Sigmoid colon (tissue), 7 donors: ENCODE results near the gene LDB2. TPM values are rescaled to one million over a fixed set of nuclear protein-coding genes. Genes with fewer than 3 reads are reported as not detected.

ENCODE experiments used
- DNase-seq: peaks from one replicate; pipeline ENCODE4 v3.0.0-alpha.2; 2019
- H3K27ac ChIP-seq, 4 donors: fragments of 200-600 bp; sonication (generic); one replicate each; pipeline ENCODE4 v1.5.1; 2016 to 2019; ENCODE audit warnings: mild to moderate bottlenecking in 1 of 4
- H3K27me3 ChIP-seq, 3 donors: fragments of 200-600 bp; sonication (generic); one replicate each; pipeline ENCODE4 v1.5.1; 2019; ENCODE audit warnings: mild to moderate bottlenecking in 1 of 3
- H3K36me3 ChIP-seq, 4 donors: fragments of 200-600 bp; sonication (generic); one replicate each; pipeline ENCODE4 v1.5.1; 2016 to 2019
- H3K4me1 ChIP-seq, 4 donors: fragments of 200-600 bp; sonication (generic); one replicate each; pipeline ENCODE4 v1.5.1; 2017 to 2019
- H3K4me3 ChIP-seq, 4 donors: fragments of 200-600 bp; sonication (generic); one replicate each; pipeline ENCODE4 v1.5.1; 2017 to 2019; ENCODE audit warnings: mild to moderate bottlenecking in 2 of 4, moderate library complexity in 1 of 4
- H3K9me3 ChIP-seq, 4 donors: fragments of 200-600 bp in 3 of 4; sonication (generic) in 3 of 4; one replicate each; pipeline versions ENCODE4 v1.5.1 to v1.6.1; 2013 to 2019
- CTCF ChIP-seq, 4 experiments: fragments of 450-650 bp in 3 of 4; fragments of 200-600 bp in 1 of 4; IDR thresholded peaks; one replicate each; pipeline ENCODE4 v1.5.1; 2016 to 2019; ENCODE audit warnings: antibody characterized with exemption in 4 of 4, mild to moderate bottlenecking in 3 of 4, moderate library complexity in 2 of 4
- EP300 ChIP-seq, 4 donors: sonication (generic); formaldehyde crosslinking; IDR thresholded peaks; one replicate each; pipeline ENCODE4 v1.6.1; 2017; ENCODE audit warnings: antibody characterized with exemption in 4 of 4
- POLR2A ChIP-seq, 2 donors: fragments of 450-650 bp; IDR thresholded peaks; one replicate each; pipeline ENCODE4 v1.6.1; 2016; ENCODE audit warnings: antibody characterized with exemption in 2 of 2, mild to moderate bottlenecking in 2 of 2, moderate library complexity in 2 of 2
- POLR2AphosphoS5 ChIP-seq, 4 donors: sonication (generic); formaldehyde crosslinking; IDR thresholded peaks; one replicate each; pipeline ENCODE4 v1.6.1; 2017; ENCODE audit warnings: antibody characterized with exemption in 4 of 4
- WGBS, 2 donors: extraction: QIAGEN DNeasy Blood & Tissue Kit; methylation state at CpG; one replicate each; pipeline ENCODE4 v1.1.7; 2013; 5-methylcytosine and 5-hydroxymethylcytosine counted together
- intact Hi-C: fragments of 100-400 bp; cut with DNase I; formaldehyde crosslinking; loops from one replicate; pipeline ENCODE4 v1.15.1; 2023
- polyA plus RNA-seq, 3 donors: library from polyadenylated mRNA; stranded (reverse); fragments of 200-250 nt; gene quantifications; one replicate each; pipeline ENCODE4 v1.2.3, GENCODE V29; 2013
- total RNA-seq, 4 donors: library from RNA; depleted of rRNA; stranded (reverse); fragments of >200 nt; gene quantifications; one replicate each; pipeline ENCODE4 v1.1.0, GENCODE V29; 2016
- donor health status: healthy with polysubstance abuse.
- donor health status: Bipolar disorder and iron deficiency.
- donor health status: healthy.

The LDB2 gene
- total and polyA plus RNA-seq, 7 donors = 2.1 to 28.5 (median 18.3) TPM

GRCh38 chr4:16865897-16866283 lies 32.6 kb downstream of the LDB2 start:
- TF ChIP-seq CTCF (IDR thresholded peaks at IDR 0.05) (no peak), POLR2A (IDR thresholded peaks at IDR 0.05) (no peak), EP300 (IDR thresholded peaks at IDR 0.05) (no peak)
- intact Hi-C loops = no loop called here
- Histone ChIP-seq H3K4me3 (no peak overlapping the region), H3K4me1 (no peaks in the 10 kb centered on the region), H3K27ac (no peak overlapping the region), H3K36me3 (no peaks in the 10 kb centered on the region), H3K9me3 (no peaks in the 10 kb centered on the region), H3K27me3 (no peaks in the 10 kb centered on the region)
- 80 to 81% methylated on average over 4 of the region's 4 CpGs for WGBS, 2 donors
- DNase-seq = no peak

- H3K9me3 ChIP-seq = no peaks in the 10 kb centered on the region
- peak overlapping the region in 1 of 4 donors; percentile 27 for H3K27ac ChIP-seq
- H3K4me3 ChIP-seq = no peak overlapping the region
- intact Hi-C loops = no loop called here
- DNase-seq = no peak
- H3K36me3 ChIP-seq = no peaks in the 10 kb centered on the region
- TF ChIP-seq POLR2A (IDR thresholded peaks at IDR 0.05) (no peak), EP300 (IDR thresholded peaks at IDR 0.05) (no peak), POLR2AphosphoS5 (IDR thresholded peaks at IDR 0.05) (no peak), CTCF (IDR thresholded peaks at IDR 0.05) (no peak)
- H3K27me3 ChIP-seq = no peaks in the 10 kb centered on the region
- H3K4me1 ChIP-seq = no peaks in the 10 kb centered on the region
- 72 to 75% methylated on average over 7 of the region's 7 CpGs for WGBS, 2 donors
Observed at GRCh38 chr4:16865209-16865896, 33.1 kb downstream of the LDB2 start.

GRCh38 chr4:16864199-16864598 lies 34.2 kb downstream of the LDB2 start:
- Histone ChIP-seq H3K9me3 (no peaks in the 10 kb centered on the region), H3K27me3 (no peaks in the 10 kb centered on the region), H3K4me1 (no peaks in the 10 kb centered on the region), H3K36me3 (no peaks in the 10 kb centered on the region), H3K4me3 (no peak overlapping the region), H3K27ac (no peak overlapping the region)
- 70 to 84% methylated on average over 2 of the region's 2 CpGs for WGBS, 2 donors
- intact Hi-C loops = no loop called here
- DNase-seq = no peak
- TF ChIP-seq POLR2AphosphoS5 (IDR thresholded peaks at IDR 0.05) (no peak), EP300 (IDR thresholded peaks at IDR 0.05) (no peak), CTCF (IDR thresholded peaks at IDR 0.05) (no peak), POLR2A (IDR thresholded peaks at IDR 0.05) (no peak)

- TF ChIP-seq EP300 (IDR thresholded peaks at IDR 0.05) (no peak), CTCF (IDR thresholded peaks at IDR 0.05) (no peak), POLR2A (IDR thresholded peaks at IDR 0.05) (no peak), POLR2AphosphoS5 (IDR thresholded peaks at IDR 0.05) (no peak)
- H3K9me3 ChIP-seq = no peaks in the 10 kb centered on the region
- DNase-seq = no peak
Observed at GRCh38 chr4:16862697-16863096, 35.7 kb downstream of the LDB2 start.

GRCh38 chr4:16860516-16860915 lies 37.9 kb downstream of the LDB2 start:
- Histone ChIP-seq H3K36me3 (no peaks in the 10 kb centered on the region), H3K27me3 (no peaks in the 10 kb centered on the region), H3K9me3 (no peaks in the 10 kb centered on the region), H3K27ac (no peak overlapping the region), H3K4me3 (no peak overlapping the region), H3K4me1 (no peaks in the 10 kb centered on the region)
- no peak for DNase-seq
- 51 to 90% methylated on average over 1 of the region's 1 CpG for WGBS, 2 donors
- intact Hi-C loops = no loop called here
- TF ChIP-seq EP300 (IDR thresholded peaks at IDR 0.05) = no peak
- TF ChIP-seq POLR2A (IDR thresholded peaks at IDR 0.05) = no peak
- no peak for TF ChIP-seq CTCF (IDR thresholded peaks at IDR 0.05)
- TF ChIP-seq POLR2AphosphoS5 (IDR thresholded peaks at IDR 0.05) = no peak

More at GRCh38 chr4:16862697-16863096, 35.7 kb downstream of the LDB2 start:
- no peak overlapping the region for H3K4me3 ChIP-seq
- no peaks in the 10 kb centered on the region for H3K4me1 ChIP-seq
- H3K27ac ChIP-seq = no peak overlapping the region
- H3K27me3 ChIP-seq = no peaks in the 10 kb centered on the region
- H3K36me3 ChIP-seq = no peaks in the 10 kb centered on the region
- intact Hi-C loops = no loop called here
- WGBS, 2 donors = 84 to 85% methylated on average over 11 of the region's 11 CpGs
